Thoracic aorta (tissue), 2 donors: ENCODE results near the gene TBC1D5. TPM values are rescaled to one million over a fixed set of nuclear protein-coding genes. Genes with fewer than 3 reads are reported as not detected.
A peak's percentile ranks its signal among the peaks of the same experiment; 100 is the strongest.
"Not testable (repeated sequence)": the region's sequence is repeated elsewhere in the genome, so short reads cannot be mapped to it uniquely, and the experiment has no call there.

ENCODE experiments used
- ATAC-seq: fragments of 150-250 bp; one replicate; pipeline ENCODE4 v1.8.0; 2017; ENCODE audit warnings: low read depth; ENCODE audit not compliant: insufficient number of reproducible peaks, low FRiP score
- DNase-seq: peaks from one replicate; pipeline ENCODE4 v3.0.0-alpha.2; 2020; ENCODE audit warnings: low spot score
- H3K27ac ChIP-seq, 2 donors: fragments of 200-600 bp; sonication (generic); 1 replicate in 1 of 2; 2 replicates in 1 of 2; pipeline ENCODE4 v1.5.1; 2016; ENCODE audit warnings: mild to moderate bottlenecking in 2 of 2, moderate library complexity in 2 of 2
- H3K27me3 ChIP-seq: fragments of 200-600 bp; sonication (generic); replicated peaks from 2 replicates; pipeline ENCODE4 v1.6.0; 2016; ENCODE audit warnings: mild to moderate bottlenecking; ENCODE audit not compliant: insufficient read depth
- H3K36me3 ChIP-seq: fragments of 200-600 bp; sonication (generic); one replicate; pipeline ENCODE4 v1.5.1; 2016
- H3K4me1 ChIP-seq, 2 donors: fragments of 200-600 bp; sonication (generic); 1 replicate in 1 of 2; 2 replicates in 1 of 2; pipeline versions ENCODE4 v1.5.1 to v1.6.0; 2016; ENCODE audit warnings: low read depth in 2 of 2, mild to moderate bottlenecking in 1 of 2; ENCODE audit not compliant: control insufficient read depth in 1 of 2
- H3K4me3 ChIP-seq: fragments of 200-600 bp; sonication (generic); 2 replicates; pipeline ENCODE4 v1.5.1; 2016; ENCODE audit warnings: mild to moderate bottlenecking
- H3K9me3 ChIP-seq: fragments of 200-600 bp; sonication (generic); 2 replicates; pipeline ENCODE4 v1.5.1; 2016
- CTCF ChIP-seq: fragments of 200-600 bp; sonication (generic); IDR thresholded peaks from one replicate; pipeline ENCODE4 v1.5.1; 2019; ENCODE audit warnings: antibody characterized with exemption
- total RNA-seq, 2 donors: library from RNA; depleted of rRNA; stranded (reverse); fragments of >200 nt; gene quantifications; one replicate each; pipeline versions ENCODE4 v1.1.0 to v1.2.3, GENCODE V29; 2016

TBC1D5 gene
- total RNA-seq, 2 donors from 2014 or later: 80.6 to 103 TPM

GRCh38 chr3:17546500-17547255, 195.8 kb downstream of the TBC1D5 start:
- Histone ChIP-seq H3K36me3 (no peaks in the 10 kb centered on the region), H3K27me3 (no peaks in the 10 kb centered on the region), H3K4me3 (no peak overlapping the region), H3K9me3 (no peaks in the 10 kb centered on the region), H3K27ac (no peak overlapping the region), H3K4me1 (peaks cover 0 to 2% of the 10 kb centered on the region in 2 donors)
- DNase-seq (no peak), ATAC-seq (no peak)
- no peak for TF ChIP-seq CTCF

GRCh38 chr3:17544632-17545031, 197.8 kb downstream of the TBC1D5 start:
- TF ChIP-seq CTCF: no peak
- ATAC-seq: no peak
- no peak for DNase-seq
- H3K36me3 ChIP-seq: no peaks in the 10 kb centered on the region
- no peaks in the 10 kb centered on the region for H3K27me3 ChIP-seq
- H3K4me3 ChIP-seq: no peak overlapping the region
- H3K27ac ChIP-seq: no peak overlapping the region
- H3K4me1 ChIP-seq: no peaks in the 10 kb centered on the region
- no peaks in the 10 kb centered on the region for H3K9me3 ChIP-seq

- DNase-seq (no peak), ATAC-seq (no peak)
- TF ChIP-seq CTCF: no peak
- Histone ChIP-seq H3K9me3 (no peaks in the 10 kb centered on the region), H3K27me3 (no peaks in the 10 kb centered on the region), H3K4me3 (no peak overlapping the region), H3K4me1 (no peaks in the 10 kb centered on the region), H3K36me3 (no peaks in the 10 kb centered on the region), H3K27ac (no peak overlapping the region)
Observed at GRCh38 chr3:17542591-17542990, 199.8 kb downstream of the TBC1D5 start.

DNA sequence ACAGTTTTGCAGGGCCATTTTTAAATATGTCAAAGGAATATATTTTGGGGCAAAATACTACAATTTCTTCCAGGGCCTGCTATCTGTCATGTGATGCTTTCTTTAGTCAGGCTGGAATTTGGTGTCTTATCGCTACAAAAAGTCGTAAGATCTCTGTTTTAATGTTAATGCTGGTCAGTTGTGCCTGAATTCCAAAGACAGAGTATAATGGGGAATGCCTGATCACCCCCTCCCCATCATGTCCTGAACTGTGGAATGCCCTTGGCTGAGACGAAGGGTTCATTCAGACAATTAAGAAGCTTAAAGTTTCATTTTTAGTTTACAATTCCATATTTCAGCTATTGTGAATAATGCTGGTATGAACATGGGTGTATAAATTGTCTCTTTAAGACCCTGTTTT, 203.0 kb downstream of the TBC1D5 start:
- Histone ChIP-seq H3K36me3 (no peaks in the 10 kb centered on the region), H3K9me3 (no peaks in the 10 kb centered on the region), H3K4me1 (peaks cover 6 to 21% of the 10 kb centered on the region in 2 donors), H3K4me3 (no peak overlapping the region), H3K27me3 (no peaks in the 10 kb centered on the region), H3K27ac (no peak overlapping the region)
- TF ChIP-seq CTCF: no peak
- ATAC-seq (no peak), DNase-seq (no peak)

DNA sequence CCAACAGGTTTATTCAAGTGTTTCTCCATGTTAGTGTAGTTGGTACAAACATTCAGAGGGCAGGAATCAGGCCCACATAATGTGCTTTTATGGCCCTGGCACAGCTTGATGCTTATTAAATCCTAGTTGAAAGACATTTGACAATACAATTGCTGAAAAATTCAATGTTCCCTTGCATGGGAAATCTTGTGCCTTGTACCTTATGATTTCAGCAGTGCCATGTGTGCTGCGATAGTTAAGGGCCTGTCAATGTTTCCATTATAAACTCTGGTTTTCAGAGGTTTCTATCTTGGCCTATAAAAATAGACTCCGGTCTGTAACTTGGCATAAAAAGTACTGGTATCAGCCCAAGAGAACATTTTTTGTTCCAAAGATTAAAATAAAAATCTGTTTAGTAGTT, 207.2 kb downstream of the TBC1D5 start:
- no peak for TF ChIP-seq CTCF
- no peaks in the 10 kb centered on the region for H3K9me3 ChIP-seq
- H3K27me3 ChIP-seq: no peaks in the 10 kb centered on the region
- H3K27ac ChIP-seq: peak overlapping the region; percentile 42 to 59
- DNase-seq (no peak), ATAC-seq (peak; percentile 76)
- peaks cover 12 to 36% of the 10 kb centered on the region in 2 donors for H3K4me1 ChIP-seq
- peak overlapping the region; percentile 4 for H3K4me3 ChIP-seq
- no peaks in the 10 kb centered on the region for H3K36me3 ChIP-seq

DNA sequence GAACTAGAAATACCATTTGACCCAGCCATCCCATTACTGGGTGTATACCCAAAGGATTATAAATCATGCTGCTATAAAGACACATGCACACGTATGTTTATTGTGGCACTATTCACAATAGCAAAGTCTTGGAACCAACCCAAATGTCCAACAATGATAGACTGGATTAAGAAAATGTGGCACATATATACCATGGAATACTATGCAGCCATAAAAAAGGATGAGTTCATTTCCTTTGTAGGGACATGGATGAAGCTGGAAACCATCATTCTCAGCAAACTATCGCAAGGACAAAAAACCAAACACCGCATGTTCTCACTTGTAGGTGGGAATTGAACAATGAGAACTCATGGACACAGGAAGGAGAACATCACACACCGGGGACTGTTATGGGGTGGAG, 210.0 kb downstream of the TBC1D5 start:
- not testable (repeated sequence) for DNase-seq, H3K27ac ChIP-seq, H3K4me3 ChIP-seq, H3K9me3 ChIP-seq, H3K27me3 ChIP-seq, ATAC-seq, H3K36me3 ChIP-seq
- peaks cover 12 to 36% of the 10 kb centered on the region in 2 donors for H3K4me1 ChIP-seq
